Measurements from ENCODE around the gene DNAH2.

DNAH2 gene

GRCh38 chr17:7825206-7825990, 107.9 kb downstream of the DNAH2 start:
- no peak for TF ChIP-seq CTCF (IDR thresholded peaks at IDR 0.05; ENCODE audit: borderline replicate concordance, insufficient read depth, low read depth, low read length)
- H3K4me3 ChIP-seq (ENCODE audit: low read depth, low read length): no peak overlapping the region

- no peak overlapping the region for H3K4me3 ChIP-seq (ENCODE audit: low read depth, low read length)
- no peak for TF ChIP-seq CTCF (IDR thresholded peaks at IDR 0.05; ENCODE audit: borderline replicate concordance, insufficient read depth, low read depth, low read length)
Observed at GRCh38 chr17:7830616-7831015, 113.1 kb downstream of the DNAH2 start.

DNA sequence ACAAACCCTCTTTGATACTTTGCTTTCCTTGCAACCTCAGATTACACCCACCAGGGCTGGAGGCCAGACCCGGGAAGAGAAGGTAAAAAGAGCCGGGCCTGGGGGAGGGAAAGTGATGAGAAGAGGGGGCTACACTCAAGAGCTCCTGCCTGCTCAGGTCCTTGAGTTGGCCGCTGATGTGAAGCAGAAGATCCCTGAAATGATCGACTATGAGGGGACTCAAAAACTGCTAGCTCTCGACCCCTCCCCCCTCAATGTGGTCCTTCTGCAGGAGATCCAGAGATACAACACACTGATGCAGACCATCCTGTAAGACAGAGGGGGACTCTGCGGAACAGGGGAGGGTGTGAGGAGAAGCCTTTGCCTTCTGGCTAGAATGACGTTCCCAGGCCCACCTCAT, 113.7 kb downstream of the DNAH2 start:
- TF ChIP-seq CTCF (IDR thresholded peaks at IDR 0.05; ENCODE audit: borderline replicate concordance, insufficient read depth, low read depth, low read length): no peak
- no peak overlapping the region for H3K4me3 ChIP-seq (ENCODE audit: low read depth, low read length)

DNA sequence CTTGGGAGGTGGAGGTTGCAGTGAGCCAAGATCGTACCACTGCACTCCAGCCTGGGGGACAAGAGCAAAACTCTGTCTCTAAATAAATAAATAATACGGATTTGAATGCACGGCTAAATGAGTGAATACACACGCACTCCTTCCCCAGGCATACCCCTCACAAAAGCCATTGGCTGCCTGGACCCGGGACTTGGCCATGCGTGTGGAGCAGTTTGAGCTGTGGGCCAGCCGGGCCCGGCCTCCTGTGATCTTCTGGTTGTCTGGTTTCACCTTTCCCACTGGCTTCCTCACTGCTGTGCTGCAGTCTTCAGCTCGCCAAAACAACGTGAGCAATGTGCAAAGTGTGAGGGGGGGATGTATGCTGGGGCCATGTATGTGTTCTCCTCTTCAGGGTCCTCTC, 114.9 kb downstream of the DNAH2 start:
- H3K4me3 ChIP-seq (ENCODE audit: low read depth, low read length): no peak overlapping the region
- TF ChIP-seq CTCF (IDR thresholded peaks at IDR 0.05; ENCODE audit: borderline replicate concordance, insufficient read depth, low read depth, low read length): no peak

GRCh38 chr17:7833011-7833794, 115.7 kb downstream of the DNAH2 start:
- H3K4me3 ChIP-seq (ENCODE audit: low read depth, low read length): no peak overlapping the region
- TF ChIP-seq CTCF (IDR thresholded peaks at IDR 0.05; ENCODE audit: borderline replicate concordance, insufficient read depth, low read depth, low read length): no peak

GRCh38 chr17:7833795-7834541, 116.4 kb downstream of the DNAH2 start, which contains the start of gene KDM6B:
KDM6B (plus strand) TSS chr17:7834217; CDS start chr17:7845555, 11,338 bp downstream.
- TF ChIP-seq CTCF (IDR thresholded peaks at IDR 0.05; ENCODE audit: borderline replicate concordance, insufficient read depth, low read depth, low read length): 0 out of 2 replicates have a peak, but pooled peaks have one; percentile 1
- peak within 1 kb of the TSS; percentile 68 for H3K4me3 ChIP-seq (ENCODE audit: low read depth, low read length)
